DMS79 treated with DMSO at 0.1 percent for 48 hours (cell line): ENCODE measurements around the gene EVA1A.

Experiments
- DNase-seq: peaks from one replicate; lab custom pipeline; 2025; lab: John Stamatoyannopoulos, UW

Gene EVA1A

DNA sequence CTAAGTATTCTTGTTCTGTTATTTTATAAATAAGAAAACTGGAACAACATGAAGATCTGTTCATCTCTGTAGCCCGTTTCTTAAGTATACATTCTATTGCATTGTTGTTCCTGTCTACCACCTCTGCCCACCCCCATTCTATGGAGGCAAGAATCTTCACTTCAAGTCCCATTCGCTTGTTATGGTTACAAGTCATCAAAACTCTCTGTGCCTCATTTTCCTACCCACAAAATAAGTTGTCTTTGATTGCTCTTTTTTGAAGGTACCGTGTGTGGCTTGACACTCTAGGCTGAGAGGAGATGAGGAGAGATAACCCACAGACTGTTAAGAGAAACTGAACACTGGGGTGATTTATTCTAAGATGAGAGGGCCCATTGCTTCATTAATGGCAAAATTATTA, 2.9 kb upstream of the EVA1A start:
- no peak for DNase-seq

GRCh38 chr2:75562513-75562864, 1.8 kb upstream of the EVA1A start:
- no peak for DNase-seq

DNA sequence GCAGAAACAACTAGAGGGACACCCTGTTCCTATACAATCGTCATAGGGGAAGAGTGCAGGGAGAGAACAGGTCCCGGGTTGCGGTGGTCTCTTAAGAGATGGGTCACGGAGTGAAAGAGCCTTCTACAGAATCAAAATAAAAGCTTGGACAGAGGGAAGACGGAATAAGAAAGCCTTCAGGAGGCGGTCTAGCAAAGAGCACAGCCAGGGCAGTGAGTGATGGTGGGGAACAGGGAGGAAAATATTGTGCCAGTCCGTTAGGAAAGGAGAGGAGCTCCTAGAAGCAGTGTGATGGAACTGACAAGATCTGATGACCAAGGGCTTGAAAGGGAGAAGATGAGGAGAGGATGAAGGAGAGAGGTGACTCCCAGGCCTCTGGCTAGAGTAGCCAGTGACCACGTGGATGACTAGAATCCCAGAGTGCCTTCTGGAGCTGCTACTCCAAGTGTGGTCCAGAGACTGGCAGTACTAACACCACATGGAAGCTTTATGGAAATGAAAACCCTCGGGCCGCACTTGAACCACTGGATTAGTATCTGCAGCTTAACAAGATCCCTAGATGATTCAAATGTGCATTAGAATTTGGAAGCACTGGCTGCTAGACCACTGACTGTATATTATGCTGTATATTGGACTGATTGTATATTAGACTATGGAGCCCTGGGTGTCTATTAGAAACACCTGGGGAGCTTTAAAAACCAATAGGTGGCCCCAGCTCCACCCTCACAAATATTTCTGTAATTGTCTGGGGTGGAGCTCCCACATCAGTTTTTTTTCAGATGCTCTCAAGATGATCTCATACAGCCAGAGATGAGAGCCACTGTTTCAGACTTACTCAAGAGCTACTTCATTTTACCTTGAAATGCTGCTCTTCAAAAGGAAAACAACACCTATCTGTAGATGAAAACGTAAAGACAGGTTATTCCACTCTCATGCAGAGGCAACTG, 1.1 kb upstream of the EVA1A start:
- peak; percentile 26 for DNase-seq

- DNase-seq = no peak
Observed at GRCh38 chr2:75560022-75560767, 544 bp downstream of the EVA1A start.

- DNase-seq = no peak
Observed at GRCh38 chr2:75559680-75560021, 1.1 kb downstream of the EVA1A start.

- DNase-seq = no peak
Observed at GRCh38 chr2:75558786-75559679, 1.7 kb downstream of the EVA1A start.

DNA sequence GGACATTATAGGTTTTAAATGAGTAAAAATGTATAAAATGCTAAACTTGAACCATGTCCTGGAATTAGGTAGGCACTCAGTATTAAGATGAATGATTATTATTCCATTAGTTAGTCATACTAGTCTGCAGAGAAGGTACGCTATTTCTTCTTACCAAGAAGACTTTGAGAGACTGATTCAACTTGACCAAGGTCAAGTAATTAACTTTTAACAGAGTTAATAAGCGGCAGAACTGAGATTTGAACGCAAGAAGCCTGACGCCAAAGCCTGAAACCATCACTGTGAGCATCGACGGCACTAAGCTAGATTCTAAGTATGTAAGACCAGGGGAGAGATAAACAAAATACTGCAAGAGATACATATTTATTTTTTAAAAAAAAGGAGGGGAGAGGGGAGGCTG, 2.6 kb downstream of the EVA1A start:
- DNase-seq = no peak

DNA sequence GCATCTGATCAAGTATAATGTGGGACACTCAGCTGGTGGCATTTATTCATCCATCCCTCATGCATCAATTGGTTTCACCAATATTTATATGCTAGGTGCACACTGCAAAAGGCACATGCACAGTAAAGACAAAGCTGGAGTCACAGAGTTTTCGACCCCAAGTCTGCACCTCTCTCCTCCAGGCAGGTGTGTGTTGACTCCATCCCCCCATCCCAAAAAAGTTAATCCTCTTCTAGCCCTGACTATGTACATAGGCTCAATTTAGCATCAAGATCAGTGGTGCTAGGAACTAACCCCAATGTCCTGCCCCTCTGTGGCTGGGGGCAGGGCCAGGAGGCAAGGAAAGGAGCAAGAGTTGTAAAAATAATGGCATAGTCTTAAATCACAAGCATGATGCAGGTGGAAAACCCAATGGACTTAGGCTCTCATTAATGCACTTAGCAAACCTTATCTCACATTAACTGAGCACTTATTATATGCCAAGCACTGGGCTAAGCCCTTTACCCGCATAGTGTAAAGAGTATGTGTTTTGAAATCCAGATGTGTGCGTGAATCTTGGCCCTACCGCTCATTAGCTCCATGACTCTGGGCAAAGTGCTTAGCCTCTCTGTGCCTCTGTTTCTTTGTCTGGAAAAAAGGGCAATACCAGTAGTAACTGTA, 3.1 kb downstream of the EVA1A start:
- no peak for DNase-seq

- no peak for DNase-seq
Observed at GRCh38 chr2:75556679-75557366, 3.9 kb downstream of the EVA1A start.

DNA sequence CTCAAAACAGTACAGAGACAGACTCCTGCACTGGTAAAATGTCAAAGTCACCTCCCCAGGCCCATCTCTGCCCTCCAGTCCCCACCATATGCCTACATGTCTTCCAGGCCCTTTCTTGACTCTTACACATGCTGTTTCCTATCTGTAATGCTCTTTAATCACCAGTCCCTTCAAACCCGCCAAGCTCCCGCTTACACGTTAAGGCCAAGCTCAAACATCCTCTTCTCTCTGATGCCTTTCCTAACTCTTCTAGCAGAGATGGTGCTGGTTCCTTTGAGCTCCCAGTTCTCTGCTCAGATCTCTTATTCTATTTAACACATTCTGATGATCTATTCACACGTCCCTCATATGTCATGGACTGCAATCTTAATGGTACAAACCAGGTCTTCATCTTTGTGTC, 5.0 kb downstream of the EVA1A start:
- DNase-seq = no peak

- no peak for DNase-seq
Observed at GRCh38 chr2:75553935-75554531, 6.7 kb downstream of the EVA1A start.

GRCh38 chr2:75552222-75552621, 8.5 kb downstream of the EVA1A start:
- DNase-seq = no peak

GRCh38 chr2:75551434-75551833, 9.3 kb downstream of the EVA1A start:
- DNase-seq = no peak

DNA sequence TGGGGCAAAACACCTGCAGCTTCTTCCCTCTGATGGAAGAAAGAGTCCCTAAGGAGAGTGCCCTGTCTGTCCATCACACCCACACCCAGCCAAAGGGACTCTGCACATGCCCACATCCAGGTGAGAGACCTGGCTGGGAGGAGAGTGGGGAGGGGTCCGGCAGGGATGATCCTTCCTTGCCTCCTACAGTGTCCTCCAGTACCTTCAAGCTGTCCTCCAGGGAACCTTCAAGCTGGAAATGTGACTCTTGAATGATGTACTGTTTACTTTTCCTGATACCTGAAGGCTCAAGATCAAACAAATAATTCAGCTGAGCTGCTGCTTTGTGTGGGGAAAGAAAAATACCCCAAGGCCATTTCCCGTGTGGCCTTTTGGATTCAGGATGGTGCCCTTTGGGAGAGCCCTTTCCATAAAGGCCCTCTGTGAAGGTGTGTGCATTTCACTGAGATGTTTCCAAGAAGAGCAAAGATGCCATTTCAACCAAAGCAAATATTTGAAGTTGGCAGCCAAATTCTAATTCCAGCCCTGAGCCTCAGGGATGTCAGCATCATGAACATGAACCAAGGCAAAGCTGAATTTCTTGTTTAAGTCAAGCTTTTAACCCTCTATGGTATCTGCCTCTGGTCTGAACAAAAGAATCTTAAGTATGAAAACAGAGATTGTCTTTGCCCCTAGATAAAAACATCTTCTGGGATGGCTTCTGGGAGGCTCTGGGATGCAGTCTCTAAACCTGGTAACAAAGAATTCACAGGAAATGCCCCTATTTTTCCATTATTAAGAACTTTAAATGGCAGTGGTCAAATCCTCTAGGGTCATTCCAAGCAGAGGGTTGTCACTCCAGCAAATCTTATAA, 11.1 kb downstream of the EVA1A start:
- DNase-seq = no peak

GRCh38 chr2:75548036-75548573, 12.6 kb downstream of the EVA1A start:
- DNase-seq = no peak

GRCh38 chr2:75547345-75548035, 13.2 kb downstream of the EVA1A start:
- DNase-seq = no peak

- DNase-seq = no peak
Observed at GRCh38 chr2:75545922-75546321, 14.8 kb downstream of the EVA1A start.

- DNase-seq = no peak
Observed at GRCh38 chr2:75545387-75545786, 15.4 kb downstream of the EVA1A start.

GRCh38 chr2:75543446-75543845, 17.3 kb downstream of the EVA1A start:
- DNase-seq = no peak
